OCI-LY1 (cell line): ENCODE measurements around the gene GGNBP2.

Source experiments
- H2AFZ ChIP-seq: fragments of 200-600 bp; sonication (generic), shearing (Covaris generic); 2 replicates; pipeline ENCODE4 v1.6.0; 2014; ENCODE audit warnings: antibody characterized with exemption, mild to moderate bottlenecking, low read length
- H3F3A ChIP-seq: fragments of 200-600 bp; sonication (generic), shearing (Covaris generic); 2 replicates; pipeline ENCODE4 v1.6.0; 2014; ENCODE audit warnings: mild to moderate bottlenecking, antibody characterized with exemption, low read length, moderate library complexity; ENCODE audit not compliant: insufficient read depth
- H3K27ac ChIP-seq: fragments of 200-600 bp; sonication (generic); 2 replicates; pipeline ENCODE4 v1.5.1; 2014; ENCODE audit warnings: low read length, mixed run types, mild to moderate bottlenecking, low read depth; ENCODE audit not compliant: poor library complexity, severe bottlenecking
- H3K27me3 ChIP-seq: fragments of 200-600 bp; sonication (generic); 2 replicates; pipeline ENCODE4 v1.6.0; 2014; ENCODE audit warnings: antibody characterized with exemption, mild to moderate bottlenecking, low read length, moderate library complexity; ENCODE audit not compliant: insufficient read depth
- H3K36me3 ChIP-seq: fragments of 200-600 bp; sonication (generic); 2 replicates; pipeline ENCODE4 v1.6.1; 2014; ENCODE audit warnings: mild to moderate bottlenecking, antibody characterized with exemption, low read length, moderate library complexity, mixed read lengths; ENCODE audit not compliant: insufficient read depth
- H3K4me1 ChIP-seq: fragments of 200-600 bp; sonication (generic); 2 replicates; pipeline ENCODE4 v1.5.1; 2014; ENCODE audit warnings: mild to moderate bottlenecking, low read length, moderate library complexity; ENCODE audit not compliant: insufficient read depth, severe bottlenecking
- H3K4me2 ChIP-seq: fragments of 200-600 bp; sonication (generic), shearing (Covaris generic); 2 replicates; pipeline ENCODE4 v1.6.1; 2014; ENCODE audit warnings: low read length
- H3K4me3 ChIP-seq: fragments of 200-600 bp; sonication (generic); 2 replicates; pipeline ENCODE4 v1.5.1; 2014; ENCODE audit warnings: low read length, low read depth, mild to moderate bottlenecking, mixed read lengths; ENCODE audit not compliant: poor library complexity, severe bottlenecking
- H3K79me2 ChIP-seq: fragments of 200-600 bp; shearing (Covaris generic); 2 replicates; pipeline ENCODE4 v1.6.1; 2016; ENCODE audit warnings: mixed run types, low read length, mixed read lengths; ENCODE audit not compliant: insufficient read depth
- H3K9ac ChIP-seq: fragments of 200-600 bp; sonication (generic), shearing (Covaris generic); 2 replicates; pipeline ENCODE4 v1.6.1; 2014; ENCODE audit warnings: mild to moderate bottlenecking, low read length, mixed read lengths
- H3K9me2 ChIP-seq: fragments of 200-600 bp; sonication (generic), shearing (Covaris generic); 2 replicates; pipeline ENCODE4 v1.6.1; 2014; ENCODE audit warnings: low read depth, mild to moderate bottlenecking, low read length, mixed read lengths
- H3K9me3 ChIP-seq: fragments of 200-600 bp; shearing (Covaris generic); 2 replicates; pipeline ENCODE4 v1.6.1; 2014; ENCODE audit warnings: low read length, mixed read lengths
- H4K20me1 ChIP-seq: fragments of 200-600 bp; sonication (generic), shearing (Covaris generic); 2 replicates; pipeline ENCODE4 v1.6.0; 2016; ENCODE audit warnings: mild to moderate bottlenecking, low read length; ENCODE audit not compliant: insufficient read depth
- EZH2 ChIP-seq: fragments of 200-600 bp; sonication (generic), shearing (Covaris generic); IDR thresholded peaks from 2 replicates; pipeline ENCODE4 v1.8.0; 2017; ENCODE audit warnings: borderline replicate concordance, mixed run types, mild to moderate bottlenecking, antibody characterized with exemption, low read length, moderate library complexity, mixed read lengths
- TF ChIP-seq, protein P1 (sequence below): fragments of 200-600 bp; sonication (generic), shearing (Covaris generic); IDR thresholded peaks from 2 replicates; pipeline ENCODE4 v1.5.1; 2017; ENCODE audit warnings: mild to moderate bottlenecking, antibody characterized with exemption, low read length, moderate library complexity, mixed read lengths

Gene GGNBP2

GRCh38 chr17:36514856-36515255, 29.9 kb upstream of the GGNBP2 start:
- no peak overlapping the region for H3K4me3 ChIP-seq
- no peak overlapping the region for H3K27ac ChIP-seq
- no peaks in the 10 kb centered on the region for H4K20me1 ChIP-seq
- H3K4me1 ChIP-seq: peaks cover 8% of the 10 kb centered on the region
- H3K27me3 ChIP-seq: no peaks in the 10 kb centered on the region
- H3K79me2 ChIP-seq: no peaks in the 10 kb centered on the region
- H2AFZ ChIP-seq: no peak overlapping the region
- H3K9me3 ChIP-seq: no peaks in the 10 kb centered on the region
- H3K4me2 ChIP-seq: no peak overlapping the region
- H3F3A ChIP-seq: no peaks in the 10 kb centered on the region
- peaks cover 65% of the 10 kb centered on the region; the same call in 1 of the 2 replicates for H3K36me3 ChIP-seq
- TF ChIP-seq, protein P1, sequence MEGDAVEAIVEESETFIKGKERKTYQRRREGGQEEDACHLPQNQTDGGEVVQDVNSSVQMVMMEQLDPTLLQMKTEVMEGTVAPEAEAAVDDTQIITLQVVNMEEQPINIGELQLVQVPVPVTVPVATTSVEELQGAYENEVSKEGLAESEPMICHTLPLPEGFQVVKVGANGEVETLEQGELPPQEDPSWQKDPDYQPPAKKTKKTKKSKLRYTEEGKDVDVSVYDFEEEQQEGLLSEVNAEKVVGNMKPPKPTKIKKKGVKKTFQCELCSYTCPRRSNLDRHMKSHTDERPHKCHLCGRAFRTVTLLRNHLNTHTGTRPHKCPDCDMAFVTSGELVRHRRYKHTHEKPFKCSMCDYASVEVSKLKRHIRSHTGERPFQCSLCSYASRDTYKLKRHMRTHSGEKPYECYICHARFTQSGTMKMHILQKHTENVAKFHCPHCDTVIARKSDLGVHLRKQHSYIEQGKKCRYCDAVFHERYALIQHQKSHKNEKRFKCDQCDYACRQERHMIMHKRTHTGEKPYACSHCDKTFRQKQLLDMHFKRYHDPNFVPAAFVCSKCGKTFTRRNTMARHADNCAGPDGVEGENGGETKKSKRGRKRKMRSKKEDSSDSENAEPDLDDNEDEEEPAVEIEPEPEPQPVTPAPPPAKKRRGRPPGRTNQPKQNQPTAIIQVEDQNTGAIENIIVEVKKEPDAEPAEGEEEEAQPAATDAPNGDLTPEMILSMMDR: no peak
- TF ChIP-seq EZH2: no peak
- no peaks in the 10 kb centered on the region for H3K9me2 ChIP-seq
- no peak overlapping the region for H3K9ac ChIP-seq

- Histone ChIP-seq H3K4me3 (no peak overlapping the region), H3K9me2 (no peaks in the 10 kb centered on the region), H3K27ac (no peak overlapping the region), H4K20me1 (no peaks in the 10 kb centered on the region), H3K4me2 (no peak overlapping the region), H3K4me1 (peaks cover 8% of the 10 kb centered on the region), H3K79me2 (no peaks in the 10 kb centered on the region), H3K36me3 (peaks cover 74% of the 10 kb centered on the region), H3K9ac (no peak overlapping the region), H2AFZ (no peak overlapping the region), H3K9me3 (no peaks in the 10 kb centered on the region), H3K27me3 (no peaks in the 10 kb centered on the region), H3F3A (no peaks in the 10 kb centered on the region)
- TF ChIP-seq, protein P1: no peak
- no peak for TF ChIP-seq EZH2
Observed at GRCh38 chr17:36515837-36516236, 28.9 kb upstream of the GGNBP2 start.

DNA sequence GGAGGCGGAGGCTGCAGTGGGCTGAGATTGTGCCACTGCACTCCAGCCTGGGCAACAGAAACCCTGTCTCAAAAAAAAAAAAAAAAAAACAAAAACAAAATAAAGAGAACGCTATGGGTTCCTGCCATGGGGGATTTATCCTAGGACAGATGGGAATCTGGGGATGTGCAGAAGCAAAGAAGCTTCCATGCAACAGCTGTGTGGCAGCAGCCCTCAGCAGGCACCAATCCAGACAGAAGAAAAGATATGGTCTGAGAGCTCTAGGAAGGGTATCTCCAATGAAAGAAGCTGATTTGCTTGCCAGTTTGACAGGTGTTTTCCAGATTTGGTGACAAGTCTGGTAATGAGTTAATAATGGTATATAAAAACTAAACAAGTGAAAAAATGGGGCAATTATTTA, 21.6 kb upstream of the GGNBP2 start:
- no peak overlapping the region for H2AFZ ChIP-seq
- H3K36me3 ChIP-seq: peaks cover 77% of the 10 kb centered on the region
- peaks cover 8% of the 10 kb centered on the region for H3K4me1 ChIP-seq
- H3F3A ChIP-seq: no peaks in the 10 kb centered on the region
- no peak overlapping the region for H3K4me3 ChIP-seq
- no peaks in the 10 kb centered on the region for H3K79me2 ChIP-seq
- no peak overlapping the region for H3K27ac ChIP-seq
- no peak for TF ChIP-seq EZH2
- no peaks in the 10 kb centered on the region for H3K9me2 ChIP-seq
- H3K9me3 ChIP-seq: no peaks in the 10 kb centered on the region
- H3K27me3 ChIP-seq: no peaks in the 10 kb centered on the region
- no peak overlapping the region for H3K9ac ChIP-seq
- no peak overlapping the region for H3K4me2 ChIP-seq
- H4K20me1 ChIP-seq: no peaks in the 10 kb centered on the region

DNA sequence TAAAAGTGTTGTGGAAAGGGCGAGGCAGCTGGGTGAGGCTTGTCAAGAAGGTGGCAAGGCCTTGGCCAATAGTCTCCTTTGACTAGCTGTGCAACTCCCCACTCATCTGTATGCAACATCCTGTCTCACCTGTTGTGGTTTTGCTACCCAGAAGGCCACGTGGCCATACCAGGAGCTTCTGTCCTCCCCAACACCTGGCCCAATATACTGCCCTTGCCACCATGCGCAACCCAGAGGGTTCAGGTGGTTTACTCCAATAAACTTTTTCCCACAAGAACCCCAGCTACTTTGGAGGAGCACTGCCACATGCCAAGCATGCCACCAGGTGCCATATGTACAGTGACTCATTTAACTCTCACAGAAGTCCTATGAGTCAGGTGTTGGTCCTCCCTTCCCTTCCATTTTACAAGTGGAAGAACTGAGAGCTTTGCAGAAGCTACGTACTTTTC, 20.3 kb upstream of the GGNBP2 start:
- H3F3A ChIP-seq: no peaks in the 10 kb centered on the region
- H2AFZ ChIP-seq: no peak overlapping the region
- H3K36me3 ChIP-seq: peaks cover 83% of the 10 kb centered on the region
- H3K4me3 ChIP-seq: no peak overlapping the region
- H3K27ac ChIP-seq: no peak overlapping the region
- no peaks in the 10 kb centered on the region for H3K9me3 ChIP-seq
- H3K9ac ChIP-seq: no peak overlapping the region
- TF ChIP-seq EZH2: no peak
- TF ChIP-seq, protein P1: no peak
- no peaks in the 10 kb centered on the region for H3K79me2 ChIP-seq
- no peaks in the 10 kb centered on the region for H4K20me1 ChIP-seq
- H3K27me3 ChIP-seq: no peaks in the 10 kb centered on the region
- no peaks in the 10 kb centered on the region for H3K4me1 ChIP-seq
- no peak overlapping the region for H3K4me2 ChIP-seq
- no peaks in the 10 kb centered on the region for H3K9me2 ChIP-seq
